Gastrocnemius medialis (tissue), 4 donors: ENCODE data around the gene SF3A1.

Source experiments
- POLR2A ChIP-seq, 2 donors: fragments of 450-650 bp; IDR thresholded peaks; one replicate each; pipeline ENCODE4 v1.6.1; 2017; ENCODE audit warnings: antibody characterized with exemption in 2 of 2, mild to moderate bottlenecking in 2 of 2, moderate library complexity in 2 of 2
- TF ChIP-seq, protein P1 (sequence below), 5 experiments: fragments of 450-650 bp in 3 of 5; fragments of 200-600 bp in 2 of 5; sonication (generic) in 2 of 5; IDR thresholded peaks in 4 of 5; conservative IDR thresholded peaks in 1 of 5; 1 replicate in 4 of 5; 2 replicates in 1 of 5; pipeline ENCODE4 v1.5.1; 2016 to 2019; ENCODE audit warnings: antibody characterized with exemption in 5 of 5, mild to moderate bottlenecking in 3 of 5, moderate library complexity in 3 of 5

DNA sequence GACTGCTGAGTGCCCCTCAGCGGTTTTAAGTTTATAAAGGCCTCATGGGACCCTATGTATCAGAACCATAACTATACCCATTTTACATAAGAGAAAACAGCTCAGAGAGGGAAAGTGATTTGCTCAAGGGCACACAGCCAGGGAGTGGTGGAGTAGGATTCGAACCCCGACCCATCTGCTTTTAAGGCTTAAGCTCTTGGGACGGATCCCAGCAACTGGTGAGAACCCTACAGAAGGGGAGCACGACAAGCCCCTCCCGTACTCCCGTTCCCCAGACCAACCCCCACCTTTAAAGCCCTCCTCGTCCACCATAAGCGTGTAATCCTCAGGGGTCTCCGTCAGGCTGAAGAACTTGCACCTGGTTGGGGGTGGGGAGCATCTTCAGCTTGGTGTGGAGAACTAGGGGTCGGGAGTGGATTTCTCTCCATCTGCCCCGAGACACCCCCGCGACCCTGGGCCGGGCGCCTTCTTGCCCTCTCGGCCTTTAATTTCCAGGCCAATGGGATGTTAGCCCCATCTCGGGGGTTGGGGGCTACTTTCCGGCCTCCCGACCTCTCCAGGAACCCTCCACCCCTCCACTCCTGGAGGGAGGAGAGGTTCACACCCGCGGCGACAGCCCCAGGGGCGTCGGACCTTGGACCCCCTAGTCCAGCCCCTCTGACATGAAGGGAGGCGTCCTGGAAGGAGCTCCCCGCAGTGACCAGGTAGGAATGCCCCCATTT is 68.1 kb downstream of the SF3A1 start:
- TF ChIP-seq, protein P1, sequence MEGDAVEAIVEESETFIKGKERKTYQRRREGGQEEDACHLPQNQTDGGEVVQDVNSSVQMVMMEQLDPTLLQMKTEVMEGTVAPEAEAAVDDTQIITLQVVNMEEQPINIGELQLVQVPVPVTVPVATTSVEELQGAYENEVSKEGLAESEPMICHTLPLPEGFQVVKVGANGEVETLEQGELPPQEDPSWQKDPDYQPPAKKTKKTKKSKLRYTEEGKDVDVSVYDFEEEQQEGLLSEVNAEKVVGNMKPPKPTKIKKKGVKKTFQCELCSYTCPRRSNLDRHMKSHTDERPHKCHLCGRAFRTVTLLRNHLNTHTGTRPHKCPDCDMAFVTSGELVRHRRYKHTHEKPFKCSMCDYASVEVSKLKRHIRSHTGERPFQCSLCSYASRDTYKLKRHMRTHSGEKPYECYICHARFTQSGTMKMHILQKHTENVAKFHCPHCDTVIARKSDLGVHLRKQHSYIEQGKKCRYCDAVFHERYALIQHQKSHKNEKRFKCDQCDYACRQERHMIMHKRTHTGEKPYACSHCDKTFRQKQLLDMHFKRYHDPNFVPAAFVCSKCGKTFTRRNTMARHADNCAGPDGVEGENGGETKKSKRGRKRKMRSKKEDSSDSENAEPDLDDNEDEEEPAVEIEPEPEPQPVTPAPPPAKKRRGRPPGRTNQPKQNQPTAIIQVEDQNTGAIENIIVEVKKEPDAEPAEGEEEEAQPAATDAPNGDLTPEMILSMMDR (IDR thresholded peaks at IDR 0.05 in 4 of 5, conservative IDR thresholded peaks at IDR 0.05 in 1 of 5): no peak
- TF ChIP-seq POLR2A (IDR thresholded peaks at IDR 0.05): no peak
